Mesendoderm (in vitro differentiated cells): Measurements from ENCODE around the gene RCOR2.

Experiments used
- DNase-seq: peaks from one replicate; pipeline ENCODE4 v3.0.0; 2013
- H2AK5ac ChIP-seq: 2 replicates; pipeline ENCODE4 v1.6.1; 2013; ENCODE audit warnings: low read length, inconsistent platforms
- H2BK120ac ChIP-seq: 2 replicates; pipeline ENCODE4 v1.6.1; 2013; ENCODE audit warnings: low read depth, mild to moderate bottlenecking, low read length, moderate library complexity, mixed read lengths
- H2BK15ac ChIP-seq: replicated peaks from 2 replicates; pipeline ENCODE4 v1.6.1; 2013; ENCODE audit warnings: low read depth, mild to moderate bottlenecking, moderate library complexity
- H2BK5ac ChIP-seq: 2 replicates; pipeline ENCODE4 v1.6.1; 2013; ENCODE audit warnings: low read length, inconsistent platforms
- H3K18ac ChIP-seq: 2 replicates; pipeline ENCODE4 v1.6.1; 2013; ENCODE audit warnings: mild to moderate bottlenecking, low read length, mixed read lengths
- H3K23ac ChIP-seq: one replicate; pipeline ENCODE4 v1.6.1; 2013; ENCODE audit warnings: low read length
- H3K27ac ChIP-seq: 2 replicates; pipeline ENCODE4 v1.5.1; 2013; ENCODE audit warnings: low read depth, mild to moderate bottlenecking, inconsistent platforms, low read length, moderate library complexity
- H3K27me3 ChIP-seq: 2 replicates; pipeline ENCODE4 v1.6.1; 2013; ENCODE audit warnings: low read length, control low read depth, mild to moderate bottlenecking, inconsistent platforms; ENCODE audit not compliant: insufficient read depth, poor library complexity
- H3K36me3 ChIP-seq: 2 replicates; pipeline ENCODE4 v1.6.1; 2013; ENCODE audit warnings: low read length, inconsistent platforms; ENCODE audit not compliant: control insufficient read depth, insufficient read depth
- H3K4ac ChIP-seq: one replicate; pipeline ENCODE4 v1.6.1; 2013; ENCODE audit warnings: low read depth, mild to moderate bottlenecking, low read length, moderate library complexity
- H3K4me1 ChIP-seq: 2 replicates; pipeline ENCODE4 v1.6.1; 2013; ENCODE audit warnings: low read depth, low read length, inconsistent platforms; ENCODE audit not compliant: control insufficient read depth
- H3K4me2 ChIP-seq: 2 replicates; pipeline ENCODE4 v1.6.1; 2013; ENCODE audit warnings: low read length
- H3K4me3 ChIP-seq: 2 replicates; pipeline ENCODE4 v1.5.1; 2013; ENCODE audit warnings: mild to moderate bottlenecking, low read length
- H3K56ac ChIP-seq: one replicate; pipeline ENCODE4 v1.6.1; 2013; ENCODE audit warnings: low read length
- H3K79me1 ChIP-seq: 2 replicates; pipeline ENCODE4 v1.6.1; 2013; ENCODE audit warnings: low read length, inconsistent platforms
- H3K79me2 ChIP-seq: 2 replicates; pipeline ENCODE4 v1.6.1; 2013; ENCODE audit warnings: mild to moderate bottlenecking, low read length; ENCODE audit not compliant: control insufficient read depth, insufficient read depth
- H3K9ac ChIP-seq: 2 replicates; pipeline ENCODE4 v1.6.1; 2013; ENCODE audit warnings: low read length, inconsistent platforms
- H4K5ac ChIP-seq: one replicate; pipeline ENCODE4 v1.6.1; 2013; ENCODE audit warnings: low read length
- H4K8ac ChIP-seq: one replicate; pipeline ENCODE4 v1.6.1; 2013; ENCODE audit warnings: low read depth, mild to moderate bottlenecking, control low read depth, low read length, moderate library complexity
- WGBS: extraction: QIAGEN DNeasy Blood & Tissue Kit; methylation state at CpG from one replicate; pipeline ENCODE4 v1.1.7; 2013; ENCODE audit warnings: low lambda C conversion rate, missing lambda C conversion rate; ENCODE audit not compliant: insufficient coverage; ENCODE audit errors: extremely low coverage; 5-methylcytosine and 5-hydroxymethylcytosine counted together

The RCOR2 gene

DNA sequence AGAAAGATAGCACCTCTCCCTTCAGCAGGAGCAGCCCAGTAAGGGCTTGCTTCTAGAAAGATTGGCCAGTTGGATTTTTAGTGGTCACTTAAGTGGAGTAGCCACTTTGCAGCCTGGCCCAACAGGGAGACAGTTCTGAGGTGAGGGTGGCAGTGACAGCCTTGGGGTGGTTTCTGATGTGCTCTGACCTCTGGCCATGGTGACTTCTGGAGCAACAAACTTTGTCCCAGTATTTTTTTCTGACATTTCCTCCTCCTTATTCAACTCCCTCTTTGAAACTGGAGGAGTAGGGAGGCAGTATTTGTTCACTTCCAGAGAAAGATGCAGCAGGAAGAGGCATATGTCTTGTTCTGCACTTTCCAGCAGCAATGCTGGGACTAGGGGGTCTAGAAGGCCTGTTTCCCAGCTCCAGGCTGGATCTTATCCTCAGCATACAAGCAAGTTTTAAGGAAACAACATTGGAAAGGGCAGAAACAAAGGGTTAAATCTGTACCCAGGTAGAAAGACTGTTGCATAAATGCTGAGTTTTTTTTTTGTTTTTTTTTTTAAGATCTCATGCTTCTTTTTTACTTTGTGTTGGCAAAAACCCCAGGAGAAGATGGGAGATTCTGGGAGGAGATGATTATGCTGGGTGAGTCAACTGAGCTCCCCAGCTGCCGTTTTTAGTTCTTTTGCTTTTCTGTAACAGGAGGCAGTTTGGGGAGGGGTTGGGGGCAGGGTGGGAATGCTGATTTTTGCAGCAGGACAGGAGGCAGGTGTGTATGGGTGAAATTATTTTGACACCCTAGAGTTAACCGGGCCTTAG lies 37.2 kb downstream of the RCOR2 start:
- Histone ChIP-seq H3K23ac (no peak overlapping the region), H2BK5ac (no peak overlapping the region), H3K36me3 (no peaks in the 10 kb centered on the region), H3K4ac (no peak overlapping the region), H3K4me2 (no peak overlapping the region), H3K27ac (no peak overlapping the region), H3K79me1 (peaks cover 43% of the 10 kb centered on the region), H3K4me1 (peaks cover 10% of the 10 kb centered on the region), H4K5ac (no peak overlapping the region), H4K8ac (no peak overlapping the region), H3K27me3 (no peaks in the 10 kb centered on the region), H3K4me3 (no peak overlapping the region), H2AK5ac (no peak overlapping the region), H3K79me2 (peaks cover 52% of the 10 kb centered on the region), H2BK120ac (no peak overlapping the region), H3K18ac (no peak overlapping the region), H3K56ac (peak overlapping the region; percentile 5), H2BK15ac (no peak overlapping the region), H3K9ac (peak overlapping the region; percentile 30)
- DNase-seq, result no peak
- WGBS, result no CpG with 5 or more reads among the region's 2 CpGs

DNA sequence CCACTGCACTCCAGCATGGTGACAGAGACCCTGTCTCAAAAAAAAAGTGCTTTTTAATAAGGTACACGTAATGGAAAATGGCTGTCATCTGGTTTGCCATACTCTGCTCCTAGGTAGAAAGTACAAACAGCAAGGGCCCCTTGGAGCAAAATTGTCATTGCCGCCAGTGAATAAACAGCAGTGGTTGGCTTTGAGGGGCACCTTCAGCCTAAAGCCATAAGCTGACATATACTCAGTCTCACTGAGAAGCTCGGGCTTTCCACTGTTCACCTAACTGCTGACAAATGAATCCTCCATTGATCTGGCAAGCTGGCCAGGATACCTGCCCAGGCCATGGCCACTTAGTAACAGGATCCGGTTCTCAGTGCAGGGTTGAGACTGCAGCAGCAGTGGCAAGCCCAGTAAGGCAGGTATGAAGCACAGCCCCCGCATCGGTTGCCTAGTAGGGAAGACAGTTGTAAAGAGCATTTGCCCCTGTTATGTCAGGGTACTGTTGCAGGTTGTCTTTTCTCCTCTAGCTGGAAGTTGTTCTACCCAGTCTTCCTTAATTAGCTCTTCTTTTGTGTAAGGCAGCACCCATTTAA lies 39.2 kb downstream of the RCOR2 start:
- Histone ChIP-seq H3K27ac (no peak overlapping the region), H2BK5ac (no peak overlapping the region), H3K79me2 (peaks cover 60% of the 10 kb centered on the region), H3K56ac (no peak overlapping the region), H3K4ac (no peak overlapping the region), H3K79me1 (peaks cover 45% of the 10 kb centered on the region), H2BK15ac (no peak overlapping the region), H3K36me3 (no peaks in the 10 kb centered on the region), H3K4me3 (no peak overlapping the region), H2AK5ac (no peak overlapping the region), H4K5ac (no peak overlapping the region), H3K4me2 (no peak overlapping the region), H3K27me3 (no peaks in the 10 kb centered on the region), H3K9ac (no peak overlapping the region), H3K23ac (no peak overlapping the region), H3K4me1 (peaks cover 10% of the 10 kb centered on the region), H3K18ac (no peak overlapping the region), H4K8ac (no peak overlapping the region), H2BK120ac (no peak overlapping the region)
- DNase-seq, result no peak
- WGBS, result no CpG with 5 or more reads among the region's 6 CpGs

DNA sequence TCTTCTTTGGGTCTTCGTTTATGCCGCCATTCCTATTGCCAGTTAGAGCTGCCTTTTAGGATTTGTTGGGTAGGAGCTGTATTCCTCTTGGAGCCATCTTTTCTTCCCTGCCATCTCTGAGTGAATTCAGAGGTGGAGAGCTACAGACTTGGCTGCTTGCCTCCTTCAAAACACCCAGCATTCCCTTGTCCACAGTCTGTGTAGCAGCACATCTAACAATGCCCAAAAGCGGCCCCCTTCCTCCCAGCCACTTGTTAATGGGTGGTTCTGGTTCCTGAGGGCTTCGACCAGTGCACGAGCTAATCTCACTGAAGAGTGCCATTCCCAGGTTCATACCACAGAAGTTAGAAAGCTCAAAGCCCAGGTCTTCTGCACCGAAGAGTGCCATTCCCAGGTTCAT lies 40.3 kb downstream of the RCOR2 start:
- Histone ChIP-seq H3K18ac (no peak overlapping the region), H3K4me1 (peaks cover 15% of the 10 kb centered on the region), H3K4me3 (no peak overlapping the region), H2BK15ac (no peak overlapping the region), H3K4ac (no peak overlapping the region), H4K5ac (no peak overlapping the region), H3K27ac (no peak overlapping the region), H4K8ac (no peak overlapping the region), H3K4me2 (no peak overlapping the region), H3K79me1 (peaks cover 44% of the 10 kb centered on the region), H2BK5ac (no peak overlapping the region), H3K56ac (no peak overlapping the region), H3K79me2 (peaks cover 60% of the 10 kb centered on the region), H2AK5ac (no peak overlapping the region), H3K9ac (no peak overlapping the region), H3K36me3 (no peaks in the 10 kb centered on the region), H2BK120ac (no peak overlapping the region), H3K27me3 (no peaks in the 10 kb centered on the region), H3K23ac (no peak overlapping the region)
- WGBS, result no CpG with 5 or more reads among the region's 6 CpGs
- DNase-seq, result no peak

DNA sequence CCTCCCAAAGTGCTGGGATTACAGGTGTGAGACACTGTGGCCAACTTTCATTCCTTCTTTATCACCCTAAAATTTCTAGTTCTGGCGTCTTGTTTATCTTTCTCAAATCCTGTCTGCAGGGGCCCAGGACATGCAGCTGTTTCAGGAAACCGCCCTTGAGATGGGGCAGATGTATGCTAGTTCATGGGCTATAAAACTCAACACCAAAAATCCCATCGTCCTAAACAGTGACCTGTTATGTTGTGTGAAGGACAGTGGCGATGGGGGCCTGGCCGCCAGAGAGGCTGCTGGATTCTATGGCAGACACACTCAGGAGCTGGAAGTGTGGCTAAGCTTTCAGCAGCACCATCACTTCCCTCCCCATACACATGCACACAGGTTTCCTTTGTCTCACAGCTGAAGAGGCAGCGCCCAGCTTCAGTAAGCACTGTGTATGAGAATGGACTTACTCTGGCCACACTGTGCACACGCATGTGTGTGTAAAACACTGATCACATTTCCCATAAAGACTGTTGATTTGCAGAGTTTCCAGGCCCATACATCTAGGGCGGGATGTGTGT lies 41.4 kb downstream of the RCOR2 start:
- H3K4me2 ChIP-seq, result no peak overlapping the region
- no peak overlapping the region for H3K27ac ChIP-seq
- peaks cover 15% of the 10 kb centered on the region for H3K4me1 ChIP-seq
- DNase-seq, result no peak
- H2BK120ac ChIP-seq, result no peak overlapping the region
- no peak overlapping the region for H3K4ac ChIP-seq
- no peak overlapping the region for H4K5ac ChIP-seq
- peaks cover 46% of the 10 kb centered on the region for H3K79me1 ChIP-seq
- no peak overlapping the region for H3K9ac ChIP-seq
- H4K8ac ChIP-seq, result no peak overlapping the region
- no peak overlapping the region for H3K18ac ChIP-seq
- H2BK15ac ChIP-seq, result no peak overlapping the region
- no peak overlapping the region for H3K23ac ChIP-seq
- WGBS, result no CpG with 5 or more reads among the region's 8 CpGs
- H2BK5ac ChIP-seq, result no peak overlapping the region
- H3K56ac ChIP-seq, result no peak overlapping the region
- H3K27me3 ChIP-seq, result no peaks in the 10 kb centered on the region
- no peaks in the 10 kb centered on the region for H3K36me3 ChIP-seq
- no peak overlapping the region for H3K4me3 ChIP-seq
- peaks cover 60% of the 10 kb centered on the region for H3K79me2 ChIP-seq
- no peak overlapping the region for H2AK5ac ChIP-seq

DNA sequence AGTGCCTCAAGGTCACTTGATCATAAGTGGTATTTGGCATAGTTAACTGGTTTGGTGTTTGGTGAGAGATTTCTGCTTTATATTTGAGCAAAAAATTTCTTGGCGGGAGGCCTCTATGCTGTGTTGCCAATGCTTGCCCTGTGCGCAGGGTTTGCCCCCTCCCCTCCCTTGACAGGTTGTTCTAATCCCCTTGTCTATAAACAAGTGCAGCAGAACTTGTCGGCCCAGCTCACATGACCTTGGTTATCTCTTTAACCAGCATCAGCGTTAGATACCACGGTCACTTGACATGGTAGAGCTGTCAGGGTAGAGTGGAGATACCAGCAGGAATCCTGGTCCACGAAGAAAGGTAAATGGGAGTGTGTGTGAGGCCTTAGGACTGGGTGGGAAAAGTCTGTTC lies 42.5 kb downstream of the RCOR2 start:
- Histone ChIP-seq H3K36me3 (no peaks in the 10 kb centered on the region), H2AK5ac (no peak overlapping the region), H4K5ac (no peak overlapping the region), H3K27me3 (no peaks in the 10 kb centered on the region), H3K4ac (no peak overlapping the region), H3K56ac (no peak overlapping the region), H3K4me2 (no peak overlapping the region), H3K27ac (no peak overlapping the region), H2BK15ac (no peak overlapping the region), H3K23ac (no peak overlapping the region), H3K9ac (no peak overlapping the region), H3K4me1 (peaks cover 11% of the 10 kb centered on the region), H3K79me2 (peaks cover 64% of the 10 kb centered on the region), H3K79me1 (peaks cover 52% of the 10 kb centered on the region), H4K8ac (no peak overlapping the region), H2BK120ac (no peak overlapping the region), H3K18ac (no peak overlapping the region), H3K4me3 (no peak overlapping the region), H2BK5ac (no peak overlapping the region)
- DNase-seq, result no peak
- no CpG with 5 or more reads among the region's 6 CpGs for WGBS
